SJCRH30 (cell line): ENCODE results near the gene NR4A1. TPM values are rescaled to one million over a fixed set of nuclear protein-coding genes. Genes with fewer than 3 reads are reported as not detected.

ENCODE experiments used
- DNase-seq, 2 experiments: peaks; one replicate each; pipeline ENCODE4 v3.0.0-alpha.2; 2015 to 2020
- H3K27ac ChIP-seq: fragments of 250-450 bp; sonication (Bioruptor Pico); 2 replicates; pipeline ENCODE4 v1.5.1; 2020; ENCODE audit warnings: mild to moderate bottlenecking, moderate library complexity
- H3K27me3 ChIP-seq: fragments of 250-450 bp; sonication (Bioruptor Pico); 2 replicates; pipeline ENCODE4 v1.5.1; 2020; ENCODE audit warnings: mild to moderate bottlenecking, moderate library complexity
- H3K36me3 ChIP-seq: fragments of 250-450 bp; sonication (Bioruptor Pico); 2 replicates; pipeline ENCODE4 v1.5.1; 2020; ENCODE audit warnings: mild to moderate bottlenecking, moderate library complexity
- H3K4me1 ChIP-seq: fragments of 250-450 bp; sonication (Bioruptor Pico); 2 replicates; pipeline ENCODE4 v1.5.1; 2020; ENCODE audit warnings: mild to moderate bottlenecking, moderate library complexity
- H3K4me3 ChIP-seq: fragments of 250-450 bp; sonication (Bioruptor Pico); 2 replicates; pipeline ENCODE4 v1.5.1; 2020; ENCODE audit warnings: mild to moderate bottlenecking, moderate library complexity
- H3K9me3 ChIP-seq: fragments of 250-450 bp; sonication (Bioruptor Pico); replicated peaks from 2 replicates; pipeline ENCODE4 v1.5.1; 2020; ENCODE audit warnings: mild to moderate bottlenecking, moderate library complexity
- total RNA-seq: library from RNA; depleted of rRNA; stranded (reverse); fragments of >200 nt; shearing (Covaris generic); gene quantifications from 2 replicates; pipeline ENCODE4 v1.2.3, GENCODE V29; 2014

NR4A1 gene
- total RNA-seq, 1 experiment from 2014 or later: 10.0 TPM

GRCh38 chr12:52024845-52025230 is 26.4 kb upstream of the NR4A1 start:
- no peak for DNase-seq
- Histone ChIP-seq H3K36me3 (no peaks in the 10 kb centered on the region), H3K27ac (no peak overlapping the region), H3K4me3 (no peak overlapping the region), H3K27me3 (peaks cover 5% of the 10 kb centered on the region), H3K4me1 (peaks cover 18% of the 10 kb centered on the region), H3K9me3 (no peaks in the 10 kb centered on the region)

GRCh38 chr12:52026263-52026662 is 25.0 kb upstream of the NR4A1 start:
- DNase-seq: no peak
- no peaks in the 10 kb centered on the region for H3K9me3 ChIP-seq
- H3K36me3 ChIP-seq: no peaks in the 10 kb centered on the region
- H3K27ac ChIP-seq: no peak overlapping the region
- H3K4me3 ChIP-seq: no peak overlapping the region
- peaks cover 5% of the 10 kb centered on the region for H3K27me3 ChIP-seq
- peaks cover 21% of the 10 kb centered on the region for H3K4me1 ChIP-seq

- H3K27ac ChIP-seq: no peak overlapping the region
- H3K27me3 ChIP-seq: peaks cover 5% of the 10 kb centered on the region
- peaks cover 21% of the 10 kb centered on the region for H3K4me1 ChIP-seq
- H3K36me3 ChIP-seq: no peaks in the 10 kb centered on the region
- no peak overlapping the region for H3K4me3 ChIP-seq
- H3K9me3 ChIP-seq: no peaks in the 10 kb centered on the region
- no peak for DNase-seq
Observed at GRCh38 chr12:52027085-52027843, 24.0 kb upstream of the NR4A1 start.

GRCh38 chr12:52029685-52030084 is 21.6 kb upstream of the NR4A1 start:
- H3K36me3 ChIP-seq: no peaks in the 10 kb centered on the region
- no peaks in the 10 kb centered on the region for H3K9me3 ChIP-seq
- no peak overlapping the region for H3K4me3 ChIP-seq
- H3K4me1 ChIP-seq: peaks cover 31% of the 10 kb centered on the region
- no peaks in the 10 kb centered on the region; the same call in none of the 2 replicates for H3K27me3 ChIP-seq
- no peak overlapping the region for H3K27ac ChIP-seq
- DNase-seq: peak; percentile 89 to 91

GRCh38 chr12:52032446-52032803 is 18.8 kb upstream of the NR4A1 start:
- Histone ChIP-seq H3K4me1 (peaks cover 26% of the 10 kb centered on the region), H3K27me3 (no peaks in the 10 kb centered on the region; the same call in none of the 2 replicates), H3K9me3 (no peaks in the 10 kb centered on the region), H3K27ac (no peak overlapping the region), H3K4me3 (0 out of 2 replicates have a peak overlapping the region, but pooled peaks have one; percentile 5), H3K36me3 (no peaks in the 10 kb centered on the region)
- no peak for DNase-seq

GRCh38 chr12:52032804-52033445 is 18.3 kb upstream of the NR4A1 start:
- DNase-seq: peak; percentile 98
- Histone ChIP-seq H3K36me3 (no peaks in the 10 kb centered on the region), H3K4me3 (peak overlapping the region; percentile 53), H3K9me3 (no peaks in the 10 kb centered on the region), H3K27ac (peak overlapping the region; percentile 51), H3K27me3 (no peaks in the 10 kb centered on the region; the same call in none of the 2 replicates), H3K4me1 (peaks cover 26% of the 10 kb centered on the region)

GRCh38 chr12:52033446-52034140 is 17.6 kb upstream of the NR4A1 start:
- H3K9me3 ChIP-seq: no peaks in the 10 kb centered on the region
- H3K27me3 ChIP-seq: no peaks in the 10 kb centered on the region; the same call in none of the 2 replicates
- H3K4me1 ChIP-seq: peaks cover 26% of the 10 kb centered on the region
- H3K4me3 ChIP-seq: peak overlapping the region; percentile 53
- H3K36me3 ChIP-seq: no peaks in the 10 kb centered on the region
- DNase-seq: no peak
- peak overlapping the region; percentile 51 for H3K27ac ChIP-seq

- Histone ChIP-seq H3K9me3 (no peaks in the 10 kb centered on the region), H3K4me3 (no peak overlapping the region), H3K4me1 (peaks cover 17% of the 10 kb centered on the region; the same call in 1 of the 2 replicates), H3K36me3 (no peaks in the 10 kb centered on the region), H3K27ac (no peak overlapping the region), H3K27me3 (no peaks in the 10 kb centered on the region; the same call in none of the 2 replicates)
- no peak for DNase-seq
Observed at GRCh38 chr12:52035190-52035589, 16.1 kb upstream of the NR4A1 start.

- Histone ChIP-seq H3K4me1 (peaks cover 20% of the 10 kb centered on the region), H3K9me3 (no peaks in the 10 kb centered on the region), H3K36me3 (no peaks in the 10 kb centered on the region), H3K27me3 (no peaks in the 10 kb centered on the region; the same call in 1 of the 2 replicates), H3K27ac (no peak overlapping the region), H3K4me3 (no peak overlapping the region)
- DNase-seq: no peak
Observed at GRCh38 chr12:52035926-52036325, 15.3 kb upstream of the NR4A1 start.

GRCh38 chr12:52036587-52037171 is 14.6 kb upstream of the NR4A1 start:
- peak overlapping the region; percentile 76 for H3K4me3 ChIP-seq
- no peaks in the 10 kb centered on the region for H3K36me3 ChIP-seq
- H3K4me1 ChIP-seq: peaks cover 27% of the 10 kb centered on the region
- peak; percentile 74 to 75 for DNase-seq
- no peak overlapping the region for H3K27ac ChIP-seq
- H3K9me3 ChIP-seq: no peaks in the 10 kb centered on the region
- H3K27me3 ChIP-seq: no peaks in the 10 kb centered on the region; the same call in 1 of the 2 replicates

- H3K27ac ChIP-seq: no peak overlapping the region; the same call in 1 of the 2 replicates
Observed at GRCh38 chr12:52037248-52037861, 13.9 kb upstream of the NR4A1 start.

GRCh38 chr12:52038447-52038846 is 12.8 kb upstream of the NR4A1 start:
- no peaks in the 10 kb centered on the region for H3K27me3 ChIP-seq
- no peak for DNase-seq
- no peaks in the 10 kb centered on the region for H3K9me3 ChIP-seq
- H3K4me3 ChIP-seq: no peak overlapping the region
- peaks cover 40% of the 10 kb centered on the region for H3K4me1 ChIP-seq
- H3K36me3 ChIP-seq: no peaks in the 10 kb centered on the region
- no peak overlapping the region for H3K27ac ChIP-seq

More at GRCh38 chr12:52037248-52037861, 13.9 kb upstream of the NR4A1 start:
- peaks cover 34% of the 10 kb centered on the region for H3K4me1 ChIP-seq
- peak; percentile 45 to 46 for DNase-seq
- H3K27me3 ChIP-seq: no peaks in the 10 kb centered on the region
- H3K4me3 ChIP-seq: peak overlapping the region; percentile 76
- no peaks in the 10 kb centered on the region for H3K9me3 ChIP-seq
- H3K36me3 ChIP-seq: no peaks in the 10 kb centered on the region

GRCh38 chr12:52041035-52041434 is 10.2 kb upstream of the NR4A1 start:
- DNase-seq: no peak
- peaks cover 39% of the 10 kb centered on the region for H3K4me1 ChIP-seq
- no peaks in the 10 kb centered on the region for H3K9me3 ChIP-seq
- no peak overlapping the region for H3K4me3 ChIP-seq
- no peak overlapping the region; the same call in 1 of the 2 replicates for H3K27ac ChIP-seq
- no peaks in the 10 kb centered on the region for H3K27me3 ChIP-seq
- H3K36me3 ChIP-seq: no peaks in the 10 kb centered on the region

- Histone ChIP-seq H3K27me3 (no peaks in the 10 kb centered on the region), H3K36me3 (no peaks in the 10 kb centered on the region), H3K27ac (peak overlapping the region; percentile 44; the same call in 1 of the 2 replicates), H3K9me3 (no peaks in the 10 kb centered on the region), H3K4me3 (no peak overlapping the region), H3K4me1 (peaks cover 32% of the 10 kb centered on the region)
- DNase-seq: peak; percentile 93 to 95
Observed at GRCh38 chr12:52041695-52042123, 9.5 kb upstream of the NR4A1 start.
